HG03175 (cell line): Measurements from ENCODE around the gene ZNF607.
"Not testable (repeated sequence)": the region's sequence is repeated elsewhere in the genome, so short reads cannot be mapped to it uniquely, and the experiment has no call there.

Source experiments
- ATAC-seq: cut with Tn5 transposase; IDR thresholded peaks from one replicate; pipeline ENCODE4 v1.9.1; 2021; ENCODE audit warnings: mild to moderate bottlenecking, moderate library complexity; ENCODE audit not compliant: unreplicated experiment

ZNF607 gene

DNA sequence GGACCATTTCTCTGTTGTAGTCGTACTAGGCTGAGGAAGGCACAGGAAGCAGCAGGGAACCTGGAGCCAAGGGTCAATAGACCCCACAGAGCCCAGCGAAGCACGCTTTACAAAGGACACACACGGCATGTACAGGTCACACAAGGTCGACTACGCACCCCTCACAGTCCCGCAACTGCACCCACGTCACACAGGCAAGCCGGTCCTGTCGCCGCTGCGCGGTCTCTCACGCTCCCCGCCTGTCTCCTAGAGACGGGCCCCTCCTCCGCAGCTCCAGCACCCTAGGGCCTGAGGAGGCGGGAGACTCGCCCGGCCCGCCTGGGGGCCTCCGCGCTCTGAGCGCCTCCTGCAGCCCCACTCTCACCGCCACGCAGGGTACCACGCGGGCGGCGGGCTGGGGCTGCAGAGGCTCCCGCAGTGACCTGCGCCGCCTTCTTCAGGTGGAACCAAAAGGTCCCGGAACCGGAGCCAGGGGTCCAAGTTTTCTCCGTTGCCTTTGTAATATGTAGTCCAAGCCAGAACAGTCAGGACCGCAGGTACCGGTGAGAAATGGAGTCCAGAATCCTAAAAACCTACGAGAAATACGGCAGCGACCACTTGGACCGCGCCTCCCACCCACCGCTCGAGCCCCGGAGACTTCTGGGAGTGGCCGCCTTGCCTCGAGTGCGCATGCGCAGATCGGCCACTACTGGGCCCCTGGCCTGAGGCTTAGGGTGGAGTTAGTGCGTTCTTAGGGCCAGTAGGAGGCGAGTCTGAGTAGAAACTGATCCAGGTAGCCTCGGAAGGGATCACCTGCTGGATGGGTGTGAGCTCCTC, at the start of gene ZNF607:
Gene ZNF607, minus strand, starts transcription at position 651 of the 816 bp plus-strand sequence. CDS start 8,143 bp downstream, outside the sequence.
- peak; percentile 91 for ATAC-seq

GRCh38 chr19:37763488-37763887, 43.9 kb upstream of the ZNF607 start:
- ATAC-seq, result no peak

DNA sequence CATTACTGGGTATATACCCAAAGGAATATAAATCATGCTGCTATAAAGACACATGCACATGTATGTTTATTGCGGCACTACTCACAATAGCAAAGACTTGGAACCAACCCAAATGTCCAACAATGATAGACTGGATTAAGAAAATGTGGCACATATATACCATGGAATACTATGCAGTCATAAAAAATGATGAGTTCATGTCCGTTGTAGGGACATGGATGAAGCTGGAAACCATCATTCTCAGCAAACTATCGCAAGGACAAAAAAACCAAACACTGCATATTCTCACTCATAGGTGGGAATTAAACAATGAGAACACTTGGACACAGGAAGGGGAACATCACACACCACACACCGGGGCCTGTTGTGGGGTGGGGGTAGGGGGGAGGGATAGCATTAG, 38.1 kb upstream of the ZNF607 start:
- ATAC-seq, result not testable (repeated sequence)

GRCh38 chr19:37738371-37738770, 18.8 kb upstream of the ZNF607 start:
- ATAC-seq, result no peak

DNA sequence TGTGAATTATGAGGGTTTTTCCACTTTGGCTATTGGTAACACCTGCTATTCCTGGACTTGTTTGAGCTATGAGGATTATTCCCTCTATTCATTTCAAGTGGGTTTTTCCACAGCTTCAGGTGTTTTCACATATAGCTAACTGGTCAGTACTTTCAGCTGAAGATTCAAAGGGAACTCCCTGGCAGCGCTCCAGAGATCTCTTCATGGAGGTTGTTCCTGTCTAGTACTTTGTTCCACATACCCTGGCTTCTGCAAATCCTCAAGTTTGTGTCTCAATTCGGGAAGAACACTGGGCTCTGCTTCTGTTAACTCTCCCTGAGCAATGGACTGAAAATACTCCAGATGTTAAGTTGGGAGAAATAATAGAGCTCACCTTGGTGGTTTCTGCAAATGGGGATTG, 5.6 kb upstream of the ZNF607 start:
- ATAC-seq, result no peak

- no peak for ATAC-seq
Measured at GRCh38 chr19:37719927-37720265, 335 bp upstream of the ZNF607 start.

DNA sequence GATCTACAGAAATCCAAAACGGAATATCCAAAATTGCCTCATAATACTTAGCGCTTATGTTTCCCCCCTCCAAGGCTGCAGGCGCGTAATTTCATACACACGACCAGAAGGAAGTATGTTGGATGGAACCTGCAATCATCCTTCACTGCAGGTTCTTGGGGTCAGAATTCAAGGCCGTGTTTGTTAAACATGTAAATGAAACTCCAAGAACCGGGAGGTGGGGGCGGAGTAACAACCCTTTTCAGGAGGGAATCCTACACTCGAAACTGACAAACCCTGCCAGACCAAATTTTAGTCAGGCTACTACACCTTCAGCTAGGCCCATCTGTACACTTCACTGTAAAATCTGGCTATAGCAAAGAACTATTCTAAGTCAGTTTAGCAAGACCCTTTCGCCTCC, 1.3 kb downstream of the ZNF607 start:
- ATAC-seq, result no peak

- no peak for ATAC-seq
Measured at GRCh38 chr19:37716140-37716539, 3.4 kb downstream of the ZNF607 start.

DNA sequence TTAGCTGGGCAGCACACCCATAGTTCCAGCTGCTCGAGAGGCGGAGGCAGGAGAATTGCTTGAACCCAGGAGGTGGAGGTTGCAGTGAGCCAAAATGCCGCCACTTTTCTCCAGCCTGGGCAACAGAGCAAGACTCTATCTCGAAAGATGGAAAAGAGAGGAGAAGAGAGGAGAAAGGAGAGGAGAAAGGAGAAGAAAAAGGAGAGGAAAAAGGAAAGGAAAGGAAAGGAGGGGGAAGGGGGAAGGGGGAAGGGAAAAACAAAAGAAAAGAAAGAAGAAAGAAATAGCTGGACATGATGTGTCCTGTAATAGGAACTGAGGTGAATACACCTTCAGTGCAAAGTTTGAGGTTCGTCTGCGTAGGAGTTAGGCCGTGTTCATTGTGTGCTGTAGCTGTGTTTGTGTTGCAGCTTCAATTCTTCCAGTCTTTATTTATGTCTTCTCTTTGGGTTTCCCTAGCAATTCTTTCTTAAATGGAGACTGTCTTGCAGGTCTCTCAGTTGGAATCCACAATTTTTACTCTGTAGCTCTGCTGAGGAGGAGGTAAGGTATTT, 13.4 kb downstream of the ZNF607 start:
- ATAC-seq, result no peak

DNA sequence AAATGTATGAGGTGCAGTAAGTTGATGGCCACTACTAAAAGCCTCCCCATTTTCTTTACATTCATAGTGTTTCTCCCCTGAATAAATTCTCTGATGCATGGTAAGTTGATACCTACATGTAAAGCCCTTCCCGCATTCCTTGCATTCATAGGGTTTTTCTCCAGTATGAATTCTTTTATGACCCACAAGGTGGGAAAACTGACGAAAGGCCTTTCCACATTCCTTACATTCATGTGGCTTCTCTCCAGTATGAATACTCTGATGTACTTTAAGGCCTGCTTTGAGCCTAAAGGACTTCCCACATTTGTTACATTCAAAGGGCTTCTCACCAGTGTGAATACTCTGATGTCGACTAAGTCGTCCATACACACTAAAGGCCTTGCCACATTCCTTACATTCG, 20.5 kb downstream of the ZNF607 start:
- ATAC-seq, result no peak

DNA sequence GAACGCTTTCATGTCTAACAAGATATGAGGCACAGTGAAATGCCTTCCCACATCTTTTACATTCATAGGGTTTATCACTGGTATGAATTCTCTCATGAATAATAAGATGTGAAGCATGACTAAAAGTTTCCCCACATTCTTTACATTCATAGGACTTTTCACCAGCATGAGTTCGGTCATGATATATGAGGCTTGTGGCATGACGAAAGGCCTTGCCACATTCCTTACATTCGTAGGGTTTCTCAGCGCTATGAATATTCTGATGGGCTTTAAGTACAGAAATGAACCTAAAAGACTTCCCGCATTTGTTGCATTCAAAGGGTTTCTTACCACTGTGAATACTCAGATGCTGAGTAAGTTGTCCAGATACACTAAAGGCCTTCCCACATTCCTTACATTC, 21.3 kb downstream of the ZNF607 start:
- no peak for ATAC-seq

DNA sequence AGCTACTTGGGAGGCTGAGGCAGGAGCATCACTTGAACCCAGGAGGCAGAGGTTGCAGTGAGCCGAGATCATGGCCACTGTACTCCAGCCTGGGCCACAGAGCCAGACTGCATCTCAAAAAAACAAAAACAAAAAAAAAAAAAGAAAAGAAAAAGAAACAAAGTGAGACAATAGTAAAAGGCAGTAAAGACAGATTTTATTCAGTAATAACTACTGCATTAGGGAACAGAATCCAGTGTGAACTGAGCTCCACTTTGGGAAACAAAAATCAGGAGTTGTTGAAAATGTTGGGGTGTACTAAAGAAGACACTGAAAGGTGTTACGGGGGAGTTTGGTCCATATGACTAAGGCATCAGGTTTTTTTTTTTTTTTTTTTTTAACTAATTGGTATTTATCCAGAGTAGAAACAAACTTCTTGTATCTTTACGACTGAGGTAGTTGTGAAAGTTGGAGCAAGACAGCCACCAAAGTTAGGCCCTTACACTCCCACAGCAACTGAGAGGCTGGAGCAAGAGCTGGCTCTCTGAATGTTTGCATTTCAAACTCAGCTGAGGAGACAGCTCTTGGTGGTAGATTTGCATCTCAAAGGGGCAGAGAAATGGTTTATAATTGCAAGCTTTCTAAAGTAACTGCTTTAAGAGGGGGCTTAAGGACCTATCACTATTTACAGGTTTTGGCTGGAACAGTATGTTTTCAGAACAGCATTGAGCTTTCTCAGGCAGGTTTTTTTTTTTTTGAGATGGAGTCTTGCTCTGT, 24.2 kb downstream of the ZNF607 start:
- no peak for ATAC-seq

DNA sequence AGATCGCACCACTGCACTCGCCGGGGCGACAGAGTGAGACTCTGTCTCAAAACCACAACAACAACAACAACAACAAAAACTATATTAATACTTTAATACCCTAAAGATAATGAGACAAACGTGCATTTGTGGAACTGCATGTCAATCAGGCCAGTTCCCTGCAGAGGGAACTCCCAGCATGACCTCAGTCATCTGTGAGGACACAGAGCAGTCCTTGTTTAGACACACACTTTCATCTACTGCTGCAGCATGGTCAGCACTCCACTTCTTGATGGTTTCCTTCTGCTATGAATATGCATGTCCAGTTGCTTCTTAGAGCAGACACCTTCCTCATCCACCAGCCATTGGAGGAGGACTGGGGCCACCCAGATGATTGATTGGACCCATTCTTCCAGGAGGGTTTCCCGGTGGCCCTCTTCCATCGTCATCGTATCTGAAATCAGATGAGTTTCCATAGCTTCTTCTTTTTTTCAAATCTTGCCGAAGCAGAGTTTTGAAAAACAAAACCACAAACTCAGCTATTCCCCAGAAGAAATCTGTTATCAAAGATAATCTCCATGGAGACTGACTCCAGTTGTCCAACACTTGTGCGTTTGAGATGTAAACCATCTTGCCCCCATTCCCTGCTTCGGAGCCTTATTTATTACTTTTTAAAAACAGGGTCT, 26.5 kb downstream of the ZNF607 start:
- ATAC-seq, result no peak

DNA sequence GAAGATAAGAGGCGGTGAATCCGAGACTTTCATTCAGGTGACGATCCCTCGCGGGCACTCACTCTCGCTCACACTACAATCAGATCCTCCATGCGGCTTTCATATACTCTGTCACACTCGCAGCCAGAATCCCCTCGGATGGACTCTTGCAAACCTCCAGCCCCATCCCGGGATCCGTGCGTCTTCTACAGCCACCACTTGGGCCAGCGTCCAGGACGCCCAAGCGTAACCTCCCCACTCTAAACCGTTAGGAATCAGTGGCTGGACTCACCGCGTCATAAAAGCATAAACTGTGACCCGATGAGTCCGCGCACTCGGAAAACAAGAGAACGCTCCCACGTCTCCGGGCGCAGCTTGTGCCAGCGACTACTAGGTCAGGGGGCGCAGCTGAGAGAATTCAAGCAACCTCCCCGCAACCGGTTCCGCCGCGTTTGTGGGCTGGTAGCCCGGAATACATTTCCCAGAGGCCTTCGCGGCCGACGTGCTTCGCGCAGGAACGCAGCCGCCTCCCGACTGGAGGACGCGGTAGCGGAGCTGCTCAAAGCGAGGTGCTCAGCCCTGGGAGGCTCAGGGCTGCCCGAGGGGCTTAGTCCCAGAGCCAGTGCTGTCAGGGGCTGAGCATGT, 27.6 kb downstream of the ZNF607 start:
- no peak for ATAC-seq

- ATAC-seq, result no peak
Measured at GRCh38 chr19:37683520-37683919, 36.0 kb downstream of the ZNF607 start.

GRCh38 chr19:37669450-37669914, 50.1 kb downstream of the ZNF607 start:
- no peak for ATAC-seq

DNA sequence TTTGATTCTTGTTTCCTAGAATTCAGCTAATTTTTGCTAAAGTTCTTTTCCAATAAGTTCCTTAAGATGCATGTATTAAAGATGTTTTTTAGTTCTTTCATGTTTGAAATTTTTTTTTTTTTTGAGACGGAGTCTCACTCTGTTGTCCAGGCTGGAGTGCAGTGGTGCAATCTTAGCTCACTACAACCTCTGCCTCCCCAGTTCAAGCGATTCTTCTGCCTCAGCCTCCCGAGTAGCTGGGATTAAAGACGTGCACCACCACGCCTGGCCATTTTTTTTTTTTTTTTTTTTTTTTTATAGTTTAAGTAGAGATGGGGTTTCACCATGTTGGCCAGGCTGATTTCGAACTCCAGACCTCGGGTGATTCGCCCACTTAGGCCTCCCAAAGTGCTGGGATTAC, 62.4 kb downstream of the ZNF607 start:
- not testable (repeated sequence) for ATAC-seq

- ATAC-seq, result peak; percentile 63
Measured at GRCh38 chr19:37655689-37656371, 63.7 kb downstream of the ZNF607 start.

GRCh38 chr19:37655301-37655688, 64.3 kb downstream of the ZNF607 start, which contains the start of gene ZFP30:
Gene ZFP30 (minus strand): TSS chr19:37655465. CDS start chr19:37647822, 7,643 bp downstream.
- peak; percentile 67 for ATAC-seq

DNA sequence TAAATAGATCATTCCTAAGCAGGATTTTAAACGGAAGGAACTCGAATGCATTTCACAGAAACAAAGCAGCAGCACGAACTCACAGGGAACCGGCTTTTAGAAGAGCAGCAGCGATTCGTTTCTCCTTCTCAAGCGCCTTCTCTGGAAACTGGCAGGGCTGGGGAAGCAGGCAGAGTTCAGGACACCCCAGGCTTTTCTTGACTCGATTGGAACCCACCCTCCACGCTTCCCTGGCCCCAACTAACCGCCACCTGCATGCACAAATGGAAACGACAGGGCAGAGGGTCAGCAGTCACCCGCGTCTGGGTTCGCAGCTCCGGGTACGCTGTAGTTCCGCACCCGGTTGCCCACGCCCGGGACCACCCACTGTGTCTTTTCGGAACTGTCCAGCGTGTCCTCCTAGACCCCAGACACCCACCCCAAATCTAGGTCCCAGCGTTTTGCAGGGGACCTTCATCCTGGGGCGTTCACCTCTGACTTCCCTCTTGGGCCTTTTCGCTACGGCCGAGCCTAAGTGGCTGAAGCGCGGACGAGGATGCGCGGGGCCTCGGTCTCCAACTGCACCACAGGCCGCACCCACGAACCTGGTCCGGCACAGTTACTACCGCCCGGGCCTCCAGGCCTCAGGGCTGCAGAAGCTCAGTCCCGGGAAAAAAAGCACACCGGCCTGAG, 64.8 kb downstream of the ZNF607 start:
- ATAC-seq, result peak; percentile 44
